Ishikawa (cell line): Measurements from ENCODE around the gene ABHD3.

Experiments
- CEBPB ChIP-seq: IDR thresholded peaks from 2 replicates; pipeline ENCODE4 v1.6.1; 2012
- CREB1 ChIP-seq: IDR thresholded peaks from 2 replicates; pipeline ENCODE4 v1.6.1; 2012; ENCODE audit warnings: low read depth
- EGR1 ChIP-seq: IDR thresholded peaks from 2 replicates; pipeline ENCODE4 v1.6.1; 2012
- EP300 ChIP-seq: IDR thresholded peaks from 2 replicates; pipeline ENCODE4 v1.6.1; 2012; ENCODE audit warnings: borderline replicate concordance
- FOXM1 ChIP-seq: IDR thresholded peaks from 2 replicates; pipeline ENCODE4 v1.6.1; 2012; ENCODE audit warnings: low read depth, borderline replicate concordance
- MAX ChIP-seq: IDR thresholded peaks from 2 replicates; pipeline ENCODE4 v1.6.1; 2012
- NFIC ChIP-seq: IDR thresholded peaks from 2 replicates; pipeline ENCODE4 v1.6.1; 2012
- RAD21 ChIP-seq: IDR thresholded peaks from 2 replicates; pipeline ENCODE4 v1.6.1; 2012; ENCODE audit warnings: low read depth
- TAF1 ChIP-seq: IDR thresholded peaks from 2 replicates; pipeline ENCODE4 v1.6.1; 2012; ENCODE audit warnings: low read depth, mild to moderate bottlenecking
- TCF12 ChIP-seq: IDR thresholded peaks from 2 replicates; pipeline ENCODE4 v1.6.1; 2012; ENCODE audit warnings: low read depth
- TEAD4 ChIP-seq: IDR thresholded peaks from 2 replicates; pipeline ENCODE4 v1.6.1; 2012
- YY1 ChIP-seq: IDR thresholded peaks from 2 replicates; pipeline ENCODE4 v1.6.1; 2012; ENCODE audit warnings: low read depth
- ZBTB7A ChIP-seq: IDR thresholded peaks from 2 replicates; pipeline ENCODE4 v1.6.1; 2012; ENCODE audit warnings: low read depth
- TF ChIP-seq, protein P1 (sequence below): IDR thresholded peaks from 2 replicates; pipeline ENCODE4 v1.6.1; 2012
- TF ChIP-seq, protein P2 (sequence below): IDR thresholded peaks from 2 replicates; pipeline ENCODE4 v1.6.1; 2012; ENCODE audit warnings: low read depth, mild to moderate bottlenecking

The ABHD3 gene

DNA sequence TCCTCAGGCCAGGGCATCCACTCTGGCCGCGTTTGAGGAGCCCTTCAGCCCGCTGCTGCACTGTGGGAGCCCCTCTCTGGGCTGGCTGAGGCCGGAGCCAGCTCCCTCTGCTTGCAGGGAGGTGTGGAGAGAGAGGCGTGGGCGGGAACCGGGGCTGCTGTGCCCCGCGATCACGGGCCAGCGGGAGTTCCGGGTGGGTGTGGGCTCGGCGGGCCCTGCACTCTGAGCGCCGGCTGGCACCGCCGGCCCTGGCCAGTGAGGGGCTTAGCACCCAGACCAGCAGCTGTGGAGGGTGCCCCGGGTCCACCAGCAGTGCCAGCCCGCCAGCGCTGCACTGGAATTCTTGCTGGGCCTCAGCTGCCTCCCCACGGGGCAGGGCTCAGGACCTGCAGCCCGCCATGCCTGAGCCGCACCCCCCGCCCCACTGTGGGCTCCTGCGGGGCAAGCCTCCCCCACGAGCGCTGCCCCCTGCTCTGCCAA lies 1.9 kb upstream of the ABHD3 start:
- TF ChIP-seq TAF1 (no peak), TEAD4 (no peak), RAD21 (no peak), MAX (no peak), EGR1 (no peak), ZBTB7A (no peak)
- TF ChIP-seq, protein P1, sequence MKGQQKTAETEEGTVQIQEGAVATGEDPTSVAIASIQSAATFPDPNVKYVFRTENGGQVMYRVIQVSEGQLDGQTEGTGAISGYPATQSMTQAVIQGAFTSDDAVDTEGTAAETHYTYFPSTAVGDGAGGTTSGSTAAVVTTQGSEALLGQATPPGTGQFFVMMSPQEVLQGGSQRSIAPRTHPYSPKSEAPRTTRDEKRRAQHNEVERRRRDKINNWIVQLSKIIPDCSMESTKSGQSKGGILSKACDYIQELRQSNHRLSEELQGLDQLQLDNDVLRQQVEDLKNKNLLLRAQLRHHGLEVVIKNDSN, result no peak

GRCh38 chr18:21703241-21703820 lies 1.2 kb downstream of the ABHD3 start:
- TF ChIP-seq RAD21 (no peak), EGR1 (no peak), TCF12 (no peak), TEAD4 (no peak)

- no peak for TF ChIP-seq ZBTB7A
- no peak for TF ChIP-seq EP300
- TF ChIP-seq, protein P2, sequence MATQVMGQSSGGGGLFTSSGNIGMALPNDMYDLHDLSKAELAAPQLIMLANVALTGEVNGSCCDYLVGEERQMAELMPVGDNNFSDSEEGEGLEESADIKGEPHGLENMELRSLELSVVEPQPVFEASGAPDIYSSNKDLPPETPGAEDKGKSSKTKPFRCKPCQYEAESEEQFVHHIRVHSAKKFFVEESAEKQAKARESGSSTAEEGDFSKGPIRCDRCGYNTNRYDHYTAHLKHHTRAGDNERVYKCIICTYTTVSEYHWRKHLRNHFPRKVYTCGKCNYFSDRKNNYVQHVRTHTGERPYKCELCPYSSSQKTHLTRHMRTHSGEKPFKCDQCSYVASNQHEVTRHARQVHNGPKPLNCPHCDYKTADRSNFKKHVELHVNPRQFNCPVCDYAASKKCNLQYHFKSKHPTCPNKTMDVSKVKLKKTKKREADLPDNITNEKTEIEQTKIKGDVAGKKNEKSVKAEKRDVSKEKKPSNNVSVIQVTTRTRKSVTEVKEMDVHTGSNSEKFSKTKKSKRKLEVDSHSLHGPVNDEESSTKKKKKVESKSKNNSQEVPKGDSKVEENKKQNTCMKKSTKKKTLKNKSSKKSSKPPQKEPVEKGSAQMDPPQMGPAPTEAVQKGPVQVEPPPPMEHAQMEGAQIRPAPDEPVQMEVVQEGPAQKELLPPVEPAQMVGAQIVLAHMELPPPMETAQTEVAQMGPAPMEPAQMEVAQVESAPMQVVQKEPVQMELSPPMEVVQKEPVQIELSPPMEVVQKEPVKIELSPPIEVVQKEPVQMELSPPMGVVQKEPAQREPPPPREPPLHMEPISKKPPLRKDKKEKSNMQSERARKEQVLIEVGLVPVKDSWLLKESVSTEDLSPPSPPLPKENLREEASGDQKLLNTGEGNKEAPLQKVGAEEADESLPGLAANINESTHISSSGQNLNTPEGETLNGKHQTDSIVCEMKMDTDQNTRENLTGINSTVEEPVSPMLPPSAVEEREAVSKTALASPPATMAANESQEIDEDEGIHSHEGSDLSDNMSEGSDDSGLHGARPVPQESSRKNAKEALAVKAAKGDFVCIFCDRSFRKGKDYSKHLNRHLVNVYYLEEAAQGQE, result no peak
- no peak for TF ChIP-seq CEBPB
- TF ChIP-seq, protein P1, result no peak
- TF ChIP-seq YY1, result no peak
- TF ChIP-seq FOXM1, result no peak
- TF ChIP-seq CREB1, result no peak
- TF ChIP-seq EGR1, result no peak
- no peak for TF ChIP-seq TCF12
Observed at GRCh38 chr18:21702602-21703001, 2.0 kb downstream of the ABHD3 start.

DNA sequence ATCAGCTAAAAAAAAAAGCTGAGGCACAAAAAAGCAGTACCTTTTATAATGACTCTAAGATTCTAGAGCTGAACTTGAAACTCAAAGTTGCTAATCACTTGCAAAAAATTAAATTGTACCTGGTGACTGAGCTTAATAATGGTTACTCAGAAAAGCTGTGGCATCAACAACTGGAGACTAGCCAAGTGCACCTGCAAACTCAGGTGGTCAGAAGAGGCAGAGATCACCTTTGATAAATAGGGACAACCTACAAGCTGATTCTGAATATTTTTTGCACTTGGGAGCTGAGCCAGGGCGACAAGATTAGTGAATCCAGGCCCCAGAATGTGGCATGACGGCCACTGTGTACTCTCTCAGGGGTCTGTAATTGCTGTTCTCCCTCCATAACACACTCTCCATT lies 3.0 kb downstream of the ABHD3 start:
- TF ChIP-seq EP300, result no peak
- no peak for TF ChIP-seq ZBTB7A
- TF ChIP-seq NFIC, result no peak
- no peak for TF ChIP-seq MAX
- TF ChIP-seq CREB1, result no peak
- no peak for TF ChIP-seq EGR1
- no peak for TF ChIP-seq TEAD4
- TF ChIP-seq, protein P2, result no peak
- TF ChIP-seq, protein P1, result no peak
- TF ChIP-seq TCF12, result no peak

DNA sequence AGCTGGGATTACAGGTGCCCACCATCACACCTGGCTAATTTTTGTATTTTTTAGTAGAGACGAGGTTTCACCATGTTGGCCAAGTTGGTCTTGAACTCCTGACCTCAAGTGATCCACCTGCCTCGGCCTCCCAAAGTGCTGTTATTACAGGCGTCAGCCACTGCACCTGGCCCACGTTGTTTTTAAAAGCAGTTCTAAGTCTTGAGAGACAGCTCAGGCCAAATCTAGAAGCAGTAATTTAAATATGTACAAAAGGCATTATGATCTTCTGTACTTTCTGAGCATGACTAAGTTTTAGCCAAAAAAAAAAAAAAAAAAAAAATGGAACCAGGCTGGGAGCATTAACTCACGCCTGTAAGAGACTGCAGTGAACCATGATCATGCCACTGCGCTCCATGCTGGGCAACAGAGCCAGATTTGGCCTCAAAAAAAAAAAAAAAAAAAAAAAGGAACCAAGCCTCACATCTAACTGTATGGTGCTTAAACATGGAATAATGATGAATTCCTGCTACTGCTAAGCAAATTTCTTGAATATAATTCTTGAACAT lies 4.0 kb downstream of the ABHD3 start:
- TF ChIP-seq TEAD4 (no peak), NFIC (no peak), CREB1 (no peak), YY1 (no peak), FOXM1 (no peak)

- no peak for TF ChIP-seq EP300
- TF ChIP-seq FOXM1, result no peak
- no peak for TF ChIP-seq EGR1
- TF ChIP-seq YY1, result no peak
- TF ChIP-seq RAD21, result no peak
- TF ChIP-seq MAX, result no peak
- TF ChIP-seq ZBTB7A, result no peak
- TF ChIP-seq, protein P2, result no peak
- no peak for TF ChIP-seq CREB1
Observed at GRCh38 chr18:21693322-21693721, 11.3 kb downstream of the ABHD3 start.
